T-helper 2 cell (primary cell): ENCODE data around the gene RAD51B.
"Not testable (repeated sequence)": the region's sequence is repeated elsewhere in the genome, so short reads cannot be mapped to it uniquely, and the experiment has no call there.

Source experiments
- DNase-seq, 5 experiments: peaks; one replicate each; pipeline versions ENCODE4 v3.0.0 to v3.0.0-alpha.2; 2012 to 2022

RAD51B gene

GRCh38 chr14:67987606-67988005 is 168.0 kb downstream of the RAD51B start:
- DNase-seq, result no peak

- not testable (repeated sequence) for DNase-seq
These were observed 168.6 kb downstream of the RAD51B start for GRCh38 chr14:67988210-67988609.

- no peak for DNase-seq
These were observed 171.0 kb downstream of the RAD51B start for GRCh38 chr14:67990576-67990975.

- DNase-seq, result no peak
These were observed 175.0 kb downstream of the RAD51B start for GRCh38 chr14:67994531-67994930.

- DNase-seq, result no peak
These were observed 176.7 kb downstream of the RAD51B start for GRCh38 chr14:67996235-67996634.

GRCh38 chr14:67998834-67999233 is 179.3 kb downstream of the RAD51B start:
- DNase-seq, result no peak

- DNase-seq, result no peak
These were observed 179.7 kb downstream of the RAD51B start for GRCh38 chr14:67999290-67999689.

GRCh38 chr14:67999705-68000384 is 180.3 kb downstream of the RAD51B start:
- DNase-seq, result no peak

GRCh38 chr14:68000511-68000910 is 180.9 kb downstream of the RAD51B start:
- DNase-seq, result no peak

- no peak for DNase-seq
These were observed 188.9 kb downstream of the RAD51B start for GRCh38 chr14:68008491-68008890.

- DNase-seq, result no peak
These were observed 191.9 kb downstream of the RAD51B start for GRCh38 chr14:68011406-68012028.

GRCh38 chr14:68012871-68013270 is 193.3 kb downstream of the RAD51B start:
- DNase-seq, result no peak

- DNase-seq, result no peak
These were observed 193.7 kb downstream of the RAD51B start for GRCh38 chr14:68013326-68013725.

- DNase-seq, result no peak
These were observed 195.2 kb downstream of the RAD51B start for GRCh38 chr14:68014771-68015170.

- no peak for DNase-seq
These were observed 196.0 kb downstream of the RAD51B start for GRCh38 chr14:68015356-68016254.

- DNase-seq, result no peak
These were observed 196.8 kb downstream of the RAD51B start for GRCh38 chr14:68016255-68016914.

GRCh38 chr14:68018598-68018997 is 199.0 kb downstream of the RAD51B start:
- no peak for DNase-seq

GRCh38 chr14:68020493-68020892 is 200.9 kb downstream of the RAD51B start:
- no peak for DNase-seq

- DNase-seq, result no peak
These were observed 201.6 kb downstream of the RAD51B start for GRCh38 chr14:68020999-68021663.

GRCh38 chr14:68027276-68027675 is 207.7 kb downstream of the RAD51B start:
- no peak for DNase-seq

- DNase-seq, result no peak
These were observed 208.5 kb downstream of the RAD51B start for GRCh38 chr14:68028075-68028474.

- DNase-seq, result not testable (repeated sequence)
These were observed 211.4 kb downstream of the RAD51B start for GRCh38 chr14:68031011-68031410.
